Panc1 (cell line): ENCODE data around the gene HMG20B. TPM values are rescaled to one million over a fixed set of nuclear protein-coding genes. Genes with fewer than 3 reads are reported as not detected.

Experiments
- ATAC-seq: fragments of 200-7000 bp; cut with Tn5 transposase; 2 replicates; pipeline ENCODE4 v1.9.1; 2020; ENCODE audit warnings: mild to moderate bottlenecking, moderate library complexity
- BruUV-seq: library from RNA; stranded (reverse); fragments of 400-500 nt; replicated peaks from 2 replicates; lab custom pipeline; 2021; lab: Mats Ljungman, UMichigan
- CTCF ChIA-PET: fragments of 300-600 bp; sonication (Branson Sonifier 250); formaldehyde crosslinking; loops from one replicate; lab custom pipeline; 2022; ENCODE audit warnings: antibody characterized with exemption; lab: Charles Lee
- POLR2A ChIA-PET: fragments of 300-600 bp; sonication (Branson Sonifier 250); formaldehyde crosslinking; loops from one replicate; lab custom pipeline; 2022; ENCODE audit warnings: antibody characterized with exemption; lab: Charles Lee
- DNase-seq: peaks from one replicate; pipeline ENCODE4 v3.0.0-alpha.2; 2010; ENCODE audit warnings: low read depth, low spot score
- H3K27ac ChIP-seq: 2 replicates; pipeline ENCODE4 v1.5.1; 2011; ENCODE audit warnings: mild to moderate bottlenecking, low read length, inconsistent platforms
- H3K27me3 ChIP-seq: fragments of 200-500 bp; sonication (Bioruptor generic); 2 replicates; pipeline ENCODE4 v1.6.0; 2014; ENCODE audit warnings: low read length, inconsistent platforms; ENCODE audit not compliant: control insufficient read depth, insufficient read depth
- H3K36me3 ChIP-seq: fragments of 200-500 bp; sonication (Bioruptor generic); 2 replicates; pipeline ENCODE4 v1.5.1; 2014; ENCODE audit warnings: inconsistent platforms, mild to moderate bottlenecking, low read length, moderate library complexity; ENCODE audit not compliant: control insufficient read depth, insufficient read depth
- H3K4me1 ChIP-seq: 2 replicates; pipeline ENCODE4 v1.5.1; 2011; ENCODE audit warnings: inconsistent platforms, mild to moderate bottlenecking, low read length, moderate library complexity; ENCODE audit not compliant: control insufficient read depth, insufficient read depth
- H3K4me3 ChIP-seq, 2 experiments: 2 replicates each; pipeline ENCODE4 v1.5.1; 2011 to 2012; ENCODE audit warnings: low read depth in 2 of 2, low read length in 2 of 2, mild to moderate bottlenecking in 2 of 2, inconsistent platforms in 1 of 2, moderate library complexity in 1 of 2
- H3K9me3 ChIP-seq: fragments of 200-500 bp; sonication (Bioruptor generic); 2 replicates; pipeline ENCODE4 v1.5.1; 2014; ENCODE audit warnings: low read depth, mild to moderate bottlenecking, inconsistent platforms, low read length, moderate library complexity; ENCODE audit not compliant: control insufficient read depth, insufficient read depth
- POLR2AphosphoS5 ChIP-seq: IDR thresholded peaks from 2 replicates; pipeline ENCODE4 v1.6.1; 2012; ENCODE audit warnings: mild to moderate bottlenecking, low read depth, low read length, moderate library complexity
- SIN3A ChIP-seq: IDR thresholded peaks from 2 replicates; pipeline ENCODE4 v1.6.1; 2012; ENCODE audit warnings: low read depth, mild to moderate bottlenecking, low read length, moderate library complexity, borderline replicate concordance; ENCODE audit not compliant: insufficient read depth
- TCF7L2 ChIP-seq: IDR thresholded peaks from 2 replicates; pipeline ENCODE4 v1.6.1; 2011; ENCODE audit warnings: mild to moderate bottlenecking, low read depth, low read length, inconsistent platforms
- in situ Hi-C: cut with HindIII; loops from 2 replicates; pipeline ENCODE4 v1.10.0; 2016; ENCODE audit warnings: low sequenced_read_pairs, low pct_unique_long_range_greater_than_20kb
- intact Hi-C: fragments of 100-400 bp; cut with micrococcal nuclease; formaldehyde crosslinking; loops from one replicate; pipeline ENCODE4 v1.10.0; 2022; ENCODE audit not compliant: unreplicated experiment
- total RNA-seq: library from RNA; stranded (reverse); gene quantifications from one replicate; pipeline ENCODE4 v1.2.1, GENCODE V29; 2021; ENCODE audit not compliant: unreplicated experiment
- TF ChIP-seq, protein P1 (sequence below): fragments of 450-650 bp; IDR thresholded peaks from 2 replicates; pipeline ENCODE4 v1.5.1; 2017; ENCODE audit warnings: mild to moderate bottlenecking
- TF ChIP-seq, protein P2 (sequence below), 2 experiments: IDR thresholded peaks; 2 replicates each; pipeline ENCODE4 v1.6.1; 2011 to 2012; ENCODE audit warnings: low read depth in 2 of 2, control low read depth in 1 of 2, low read length in 1 of 2, mild to moderate bottlenecking in 1 of 2, moderate library complexity in 1 of 2; ENCODE audit not compliant: insufficient read depth in 1 of 2

Gene HMG20B
- total RNA-seq, 1 experiment from 2014 or later, result 74.7 TPM

DNA sequence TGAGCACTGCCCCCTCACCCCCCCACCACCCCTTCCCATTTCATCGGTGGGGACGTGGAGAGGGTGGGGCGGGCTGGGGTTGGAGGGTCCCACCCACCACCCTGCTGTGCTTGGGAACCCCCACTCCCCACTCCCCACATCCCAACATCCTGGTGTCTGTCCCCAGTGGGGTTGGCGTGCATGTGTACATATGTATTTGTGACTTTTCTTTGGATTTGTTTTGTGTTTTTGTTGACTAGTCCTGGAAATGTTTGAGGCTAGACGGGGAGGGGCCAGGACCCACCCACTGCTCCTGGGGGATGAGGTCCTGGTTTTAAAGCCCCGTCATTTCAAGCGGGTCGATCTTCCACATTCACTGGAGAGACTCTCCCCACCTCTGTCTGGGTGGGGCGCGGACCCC lies 36.8 kb upstream of the HMG20B start:
- no TSS peak for BruUV-seq
- intact Hi-C loops, result no loop called here
- no peaks in the 10 kb centered on the region for H3K27me3 ChIP-seq
- H3K4me3 ChIP-seq, result no peak overlapping the region
- no peak for ATAC-seq
- no peak for TF ChIP-seq SIN3A
- TF ChIP-seq, protein P1, sequence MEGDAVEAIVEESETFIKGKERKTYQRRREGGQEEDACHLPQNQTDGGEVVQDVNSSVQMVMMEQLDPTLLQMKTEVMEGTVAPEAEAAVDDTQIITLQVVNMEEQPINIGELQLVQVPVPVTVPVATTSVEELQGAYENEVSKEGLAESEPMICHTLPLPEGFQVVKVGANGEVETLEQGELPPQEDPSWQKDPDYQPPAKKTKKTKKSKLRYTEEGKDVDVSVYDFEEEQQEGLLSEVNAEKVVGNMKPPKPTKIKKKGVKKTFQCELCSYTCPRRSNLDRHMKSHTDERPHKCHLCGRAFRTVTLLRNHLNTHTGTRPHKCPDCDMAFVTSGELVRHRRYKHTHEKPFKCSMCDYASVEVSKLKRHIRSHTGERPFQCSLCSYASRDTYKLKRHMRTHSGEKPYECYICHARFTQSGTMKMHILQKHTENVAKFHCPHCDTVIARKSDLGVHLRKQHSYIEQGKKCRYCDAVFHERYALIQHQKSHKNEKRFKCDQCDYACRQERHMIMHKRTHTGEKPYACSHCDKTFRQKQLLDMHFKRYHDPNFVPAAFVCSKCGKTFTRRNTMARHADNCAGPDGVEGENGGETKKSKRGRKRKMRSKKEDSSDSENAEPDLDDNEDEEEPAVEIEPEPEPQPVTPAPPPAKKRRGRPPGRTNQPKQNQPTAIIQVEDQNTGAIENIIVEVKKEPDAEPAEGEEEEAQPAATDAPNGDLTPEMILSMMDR, result no peak
- TF ChIP-seq TCF7L2, result no peak
- TF ChIP-seq, protein P2, sequence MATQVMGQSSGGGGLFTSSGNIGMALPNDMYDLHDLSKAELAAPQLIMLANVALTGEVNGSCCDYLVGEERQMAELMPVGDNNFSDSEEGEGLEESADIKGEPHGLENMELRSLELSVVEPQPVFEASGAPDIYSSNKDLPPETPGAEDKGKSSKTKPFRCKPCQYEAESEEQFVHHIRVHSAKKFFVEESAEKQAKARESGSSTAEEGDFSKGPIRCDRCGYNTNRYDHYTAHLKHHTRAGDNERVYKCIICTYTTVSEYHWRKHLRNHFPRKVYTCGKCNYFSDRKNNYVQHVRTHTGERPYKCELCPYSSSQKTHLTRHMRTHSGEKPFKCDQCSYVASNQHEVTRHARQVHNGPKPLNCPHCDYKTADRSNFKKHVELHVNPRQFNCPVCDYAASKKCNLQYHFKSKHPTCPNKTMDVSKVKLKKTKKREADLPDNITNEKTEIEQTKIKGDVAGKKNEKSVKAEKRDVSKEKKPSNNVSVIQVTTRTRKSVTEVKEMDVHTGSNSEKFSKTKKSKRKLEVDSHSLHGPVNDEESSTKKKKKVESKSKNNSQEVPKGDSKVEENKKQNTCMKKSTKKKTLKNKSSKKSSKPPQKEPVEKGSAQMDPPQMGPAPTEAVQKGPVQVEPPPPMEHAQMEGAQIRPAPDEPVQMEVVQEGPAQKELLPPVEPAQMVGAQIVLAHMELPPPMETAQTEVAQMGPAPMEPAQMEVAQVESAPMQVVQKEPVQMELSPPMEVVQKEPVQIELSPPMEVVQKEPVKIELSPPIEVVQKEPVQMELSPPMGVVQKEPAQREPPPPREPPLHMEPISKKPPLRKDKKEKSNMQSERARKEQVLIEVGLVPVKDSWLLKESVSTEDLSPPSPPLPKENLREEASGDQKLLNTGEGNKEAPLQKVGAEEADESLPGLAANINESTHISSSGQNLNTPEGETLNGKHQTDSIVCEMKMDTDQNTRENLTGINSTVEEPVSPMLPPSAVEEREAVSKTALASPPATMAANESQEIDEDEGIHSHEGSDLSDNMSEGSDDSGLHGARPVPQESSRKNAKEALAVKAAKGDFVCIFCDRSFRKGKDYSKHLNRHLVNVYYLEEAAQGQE (IDR thresholded peaks at IDR 0.05; ENCODE audit: insufficient read depth in 1 of 2, low read depth in 2 of 2, low read length in 1 of 2), result no peak
- no peak for TF ChIP-seq POLR2AphosphoS5
- no peak overlapping the region for H3K27ac ChIP-seq
- POLR2A ChIA-PET, result no interaction called here
- no peaks in the 10 kb centered on the region for H3K9me3 ChIP-seq
- H3K36me3 ChIP-seq, result no peaks in the 10 kb centered on the region; the same call in 1 of the 2 replicates
- no peak for DNase-seq
- CTCF ChIA-PET, result no interaction called here
- peaks cover 7% of the 10 kb centered on the region; the same call in 1 of the 2 replicates for H3K4me1 ChIP-seq
- in situ Hi-C loops, result no loop called here

DNA sequence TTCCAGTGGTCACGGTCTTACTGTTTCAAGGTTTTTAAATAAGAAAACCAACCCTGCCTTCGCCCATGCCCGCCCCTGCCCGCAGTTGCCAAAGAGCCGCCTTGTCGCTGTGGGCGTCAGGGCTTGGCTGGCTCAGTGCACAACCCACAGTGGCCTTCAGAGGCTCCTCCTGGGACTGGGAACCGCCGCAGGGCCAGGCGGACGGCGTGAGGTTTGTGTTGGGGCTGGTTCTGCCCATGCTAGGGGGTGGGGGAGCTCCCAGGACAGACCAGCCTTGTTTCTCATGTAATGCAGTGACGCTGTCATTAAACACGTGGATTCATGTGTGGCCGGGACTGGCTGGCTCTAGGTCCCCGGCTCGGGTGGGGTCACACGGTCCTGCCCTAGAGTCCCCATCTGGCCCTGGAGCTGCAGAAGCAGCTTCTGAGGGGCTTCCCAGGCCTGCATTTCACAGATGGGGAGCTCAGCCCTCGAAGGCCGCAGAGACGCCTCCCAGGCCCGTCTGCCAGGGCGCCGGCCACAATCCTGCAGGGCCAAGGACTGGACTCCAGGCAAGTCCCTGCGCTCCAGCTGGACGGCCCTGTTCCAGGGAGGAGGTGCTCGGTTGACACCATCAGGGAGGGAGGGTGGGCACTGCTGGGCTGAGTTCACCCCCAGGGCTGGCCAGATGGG lies 36.2 kb upstream of the HMG20B start:
- Histone ChIP-seq H3K36me3 (no peaks in the 10 kb centered on the region; the same call in 1 of the 2 replicates), H3K4me3 (no peak overlapping the region), H3K4me1 (peaks cover 7% of the 10 kb centered on the region; the same call in 1 of the 2 replicates), H3K9me3 (no peaks in the 10 kb centered on the region), H3K27me3 (no peaks in the 10 kb centered on the region), H3K27ac (no peak overlapping the region)
- TF ChIP-seq, protein P2 (IDR thresholded peaks at IDR 0.05; ENCODE audit: insufficient read depth in 1 of 2, low read depth in 2 of 2, low read length in 1 of 2), result no peak
- TF ChIP-seq POLR2AphosphoS5, result no peak
- ATAC-seq (peak; percentile 6; the same call in 1 of the 2 replicates), DNase-seq (no peak)
- in situ Hi-C loops, result no loop called here
- ChIA-PET POLR2A (no interaction called here), CTCF (no interaction called here)
- intact Hi-C loops, result no loop called here
- no TSS peak for BruUV-seq
